GM13976 (cell line): ENCODE data around the gene TOMT.

Source experiments
- DNase-seq: peaks from one replicate; pipeline ENCODE4 v3.0.0; 2012; ENCODE audit warnings: low spot score
- CTCF ChIP-seq: IDR thresholded peaks from 2 replicates; pipeline ENCODE4 v1.5.1; 2012; ENCODE audit warnings: borderline replicate concordance, mild to moderate bottlenecking; ENCODE audit not compliant: insufficient read depth; ENCODE audit errors: extremely low read depth, missing control alignments, control extremely low read depth
- in situ Hi-C: fragments of 300-500 bp; cut with MboI; formaldehyde crosslinking; loops from one replicate; pipeline ENCODE4 v1.12.0; 2022; ENCODE audit warnings: low sequenced_read_pairs, mixed read lengths, inconsistent platforms; ENCODE audit not compliant: unreplicated experiment

The TOMT gene

GRCh38 chr11:72079819-72080325 is 25.9 kb upstream of the TOMT start:
- in situ Hi-C loops = no loop called here
- no peak for DNase-seq
- TF ChIP-seq CTCF = no peak

- no peak for TF ChIP-seq CTCF
- peak; percentile 93 for DNase-seq
- in situ Hi-C loops = no loop called here
Observed at GRCh38 chr11:72080326-72081183, 25.2 kb upstream of the TOMT start, which contains the start of the genes LRRC51 and NUMA1. Gene LRRC51, plus strand, starts transcription at chr11:72080850. Its CDS starts 8,234 bp downstream, at chr11:72089084. Gene NUMA1, minus strand, starts transcription at chr11:72080542. Its CDS starts 44,599 bp downstream, at chr11:72035943.

GRCh38 chr11:72081184-72081644 is 24.5 kb upstream of the TOMT start:
- in situ Hi-C loops = no loop called here
- DNase-seq = no peak
- TF ChIP-seq CTCF = no peak

- DNase-seq = no peak
- in situ Hi-C loops = no loop called here
- no peak for TF ChIP-seq CTCF
Observed at GRCh38 chr11:72081821-72082453, 23.8 kb upstream of the TOMT start.

- in situ Hi-C loops = no loop called here
- TF ChIP-seq CTCF = no peak
- DNase-seq = no peak
Observed at GRCh38 chr11:72083414-72083813, 22.3 kb upstream of the TOMT start.

- no peak for DNase-seq
- TF ChIP-seq CTCF = no peak
- in situ Hi-C loops = no loop called here
Observed at GRCh38 chr11:72084076-72084475, 21.6 kb upstream of the TOMT start.
